Spinal cord (tissue), 10 donors: ENCODE results near the gene LSAMP. TPM values are rescaled to one million over a fixed set of nuclear protein-coding genes. Genes with fewer than 3 reads are reported as not detected.
"Not testable (repeated sequence)": the region's sequence is repeated elsewhere in the genome, so short reads cannot be mapped to it uniquely, and the experiment has no call there.

Source experiments
- DNase-seq, 6 donors: peaks; one replicate each; pipeline versions ENCODE4 v3.0.0 to v3.0.0-alpha.2; 2013 to 2015; ENCODE audit warnings: low spot score in 6 of 6, low read depth in 4 of 6
- H3K27ac ChIP-seq: one replicate; pipeline ENCODE4 v1.5.1; 2013; ENCODE audit warnings: low read depth, low read length, control low read depth
- H3K27me3 ChIP-seq: one replicate; pipeline ENCODE4 v1.6.1; 2013; ENCODE audit warnings: low read length; ENCODE audit not compliant: control insufficient read depth, insufficient read depth
- H3K36me3 ChIP-seq: one replicate; pipeline ENCODE4 v1.6.1; 2013; ENCODE audit warnings: low read length; ENCODE audit not compliant: control insufficient read depth, insufficient read depth
- H3K4me1 ChIP-seq: one replicate; pipeline ENCODE4 v1.6.1; 2013; ENCODE audit warnings: low read length; ENCODE audit not compliant: control insufficient read depth, insufficient read depth
- H3K4me3 ChIP-seq: one replicate; pipeline ENCODE4 v1.5.1; 2013; ENCODE audit warnings: low read depth, low read length, control low read depth
- H3K9me3 ChIP-seq: one replicate; pipeline ENCODE4 v1.6.1; 2013; ENCODE audit warnings: low read length; ENCODE audit not compliant: control insufficient read depth, insufficient read depth
- WGBS: methylation state at CpG from one replicate; pipeline ENCODE4 v1.1.5; 2013; ENCODE audit warnings: missing lambda C conversion rate; ENCODE audit not compliant: insufficient coverage; 5-methylcytosine and 5-hydroxymethylcytosine counted together
- polyA plus RNA-seq, 2 donors: library from polyadenylated mRNA; unstranded; fragments of 120-200 nt; gene quantifications; one replicate each; pipeline ENCODE4 v1.2.1, GENCODE V29; 2013; ENCODE audit not compliant: insufficient read length in 2 of 2
- total RNA-seq, 2 donors: library from RNA; depleted of rRNA in 1 of 2; stranded (reverse); fragments of 120-200 nt in 1 of 2; fragments of >200 nt in 1 of 2; gene quantifications; one replicate each; pipeline versions ENCODE4 v1.2.3 to v1.2.4, GENCODE V29; 2013 to 2014
- donor health status: healthy.

Gene LSAMP
- total and polyA plus RNA-seq, 4 donors: 69.4 to 174 (median 108) TPM

DNA sequence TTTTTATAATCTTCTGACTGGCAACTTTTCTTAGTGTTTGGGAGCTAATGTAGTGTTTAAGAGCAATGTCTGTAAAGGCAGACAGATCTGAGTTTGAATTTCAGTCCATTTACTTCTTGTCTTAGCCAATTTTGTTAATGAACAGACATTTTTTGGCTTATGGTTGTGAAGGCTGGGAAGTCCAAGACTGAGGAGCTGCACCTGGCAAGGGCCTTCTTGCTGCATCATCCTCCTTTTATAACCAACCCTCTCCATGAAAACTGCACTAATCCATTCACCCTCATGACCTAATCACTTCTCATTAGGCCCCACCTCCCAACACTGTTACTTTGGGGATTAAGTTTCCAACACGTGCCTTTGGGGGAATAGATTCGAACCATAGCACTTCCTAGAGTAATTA lies 657.5 kb downstream of the LSAMP start:
- H3K4me3 ChIP-seq: no peak overlapping the region
- DNase-seq: no peak
- H3K36me3 ChIP-seq: no peaks in the 10 kb centered on the region
- no peak overlapping the region for H3K27ac ChIP-seq
- no peaks in the 10 kb centered on the region for H3K9me3 ChIP-seq
- WGBS: no CpG with 5 or more reads among the region's 2 CpGs
- H3K4me1 ChIP-seq: no peaks in the 10 kb centered on the region
- no peaks in the 10 kb centered on the region for H3K27me3 ChIP-seq

- DNase-seq: no peak
- Histone ChIP-seq H3K9me3 (no peaks in the 10 kb centered on the region), H3K36me3 (no peaks in the 10 kb centered on the region), H3K4me3 (no peak overlapping the region), H3K27me3 (no peaks in the 10 kb centered on the region), H3K4me1 (no peaks in the 10 kb centered on the region), H3K27ac (peak overlapping the region; percentile 6)
- WGBS: 83% methylated on average over 2 of the region's 4 CpGs
These were observed 659.5 kb downstream of the LSAMP start for GRCh38 chr3:115785782-115786181.

GRCh38 chr3:115784739-115785536 lies 660.3 kb downstream of the LSAMP start:
- H3K4me3 ChIP-seq: peak overlapping the region; percentile 74
- WGBS: 7% methylated on average over 10 of the region's 11 CpGs
- peak overlapping the region; percentile 81 for H3K27ac ChIP-seq
- no peaks in the 10 kb centered on the region for H3K36me3 ChIP-seq
- no peaks in the 10 kb centered on the region for H3K4me1 ChIP-seq
- no peaks in the 10 kb centered on the region for H3K9me3 ChIP-seq
- H3K27me3 ChIP-seq: no peaks in the 10 kb centered on the region
- peak in 5 of 6 donors; percentile 30 to 90 (median 50) for DNase-seq

GRCh38 chr3:115783938-115784738 lies 661.1 kb downstream of the LSAMP start:
- Histone ChIP-seq H3K27me3 (no peaks in the 10 kb centered on the region), H3K36me3 (no peaks in the 10 kb centered on the region), H3K4me3 (peak overlapping the region; percentile 74), H3K4me1 (no peaks in the 10 kb centered on the region), H3K27ac (peak overlapping the region; percentile 89), H3K9me3 (no peaks in the 10 kb centered on the region)
- WGBS: 0% methylated on average over 78 of the region's 81 CpGs
- peak; percentile 73 to 98 (median 82) for DNase-seq

DNA sequence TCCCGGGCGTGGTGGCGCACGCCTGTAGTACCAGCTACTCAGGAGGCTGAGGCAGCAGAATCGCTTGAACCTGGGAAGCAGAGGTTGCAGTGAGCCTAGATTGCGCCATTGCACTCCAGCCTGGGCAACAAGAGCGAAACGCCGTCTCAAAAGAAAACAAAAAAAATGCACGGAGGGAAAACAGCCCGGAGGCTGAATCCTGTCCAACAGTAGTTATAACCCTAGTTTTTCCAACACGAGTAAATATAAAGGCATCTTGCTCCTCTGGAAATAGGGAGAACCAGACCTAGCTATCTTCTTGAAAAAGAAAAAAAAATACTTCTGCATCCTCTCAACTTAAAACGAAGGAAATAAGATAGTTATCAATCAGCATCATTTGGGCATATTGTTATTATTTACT lies 661.9 kb downstream of the LSAMP start:
- H3K27me3 ChIP-seq, H3K36me3 ChIP-seq, H3K4me1 ChIP-seq, H3K9me3 ChIP-seq, DNase-seq: not testable (repeated sequence)
- 71% methylated on average over 11 of the region's 13 CpGs for WGBS
- Histone ChIP-seq H3K27ac (peak overlapping the region; percentile 89), H3K4me3 (peak overlapping the region; percentile 74)

DNA sequence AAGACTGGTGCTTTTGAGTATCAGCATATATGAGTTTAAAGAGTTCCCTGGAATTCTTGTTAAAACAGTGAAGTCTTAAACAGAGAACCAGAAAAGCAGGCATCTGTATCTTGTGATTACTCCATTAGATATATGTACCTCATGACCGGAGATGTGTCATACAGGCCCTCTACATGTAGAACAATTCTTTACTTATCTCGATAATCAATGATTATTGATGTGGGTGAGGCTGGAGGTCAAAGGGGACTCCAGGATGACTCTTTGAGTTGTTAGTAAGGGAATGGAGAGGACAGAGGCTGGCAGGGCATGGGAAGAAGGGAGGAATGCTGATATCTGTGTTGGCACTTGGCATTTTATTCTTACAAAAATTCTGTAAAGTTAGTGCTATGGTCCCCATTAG lies 666.3 kb downstream of the LSAMP start:
- Histone ChIP-seq H3K4me3 (no peak overlapping the region), H3K27ac (no peak overlapping the region), H3K9me3 (no peaks in the 10 kb centered on the region), H3K27me3 (no peaks in the 10 kb centered on the region), H3K4me1 (no peaks in the 10 kb centered on the region), H3K36me3 (no peaks in the 10 kb centered on the region)
- DNase-seq: no peak
- WGBS: no CpG with 5 or more reads among the region's 2 CpGs

DNA sequence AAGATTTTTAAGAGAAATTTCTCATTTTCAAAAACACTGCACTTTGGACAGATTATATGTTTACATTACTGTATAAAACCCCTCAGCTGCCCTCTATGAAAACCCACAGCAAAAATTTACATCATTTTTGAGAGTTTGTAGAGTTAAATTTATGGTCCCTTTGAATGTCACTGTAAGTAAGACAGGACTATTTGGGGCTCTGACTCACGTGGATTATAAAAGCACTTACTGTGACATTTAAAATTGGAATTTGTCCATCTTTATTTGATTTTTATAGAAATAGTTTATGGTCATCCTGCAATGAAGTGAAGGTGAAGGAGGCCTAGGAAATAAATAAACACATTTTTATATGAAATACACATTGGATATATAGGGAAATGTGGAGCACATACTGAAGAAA lies 672.3 kb downstream of the LSAMP start:
- no CpG with 5 or more reads among the region's 1 CpG for WGBS
- H3K4me3 ChIP-seq: no peak overlapping the region
- no peaks in the 10 kb centered on the region for H3K36me3 ChIP-seq
- H3K4me1 ChIP-seq: no peaks in the 10 kb centered on the region
- no peaks in the 10 kb centered on the region for H3K9me3 ChIP-seq
- no peaks in the 10 kb centered on the region for H3K27me3 ChIP-seq
- no peak for DNase-seq
- H3K27ac ChIP-seq: no peak overlapping the region

- no peaks in the 10 kb centered on the region for H3K9me3 ChIP-seq
- H3K27ac ChIP-seq: no peak overlapping the region
- H3K27me3 ChIP-seq: no peaks in the 10 kb centered on the region
- WGBS: 100% methylated on average over 1 of the region's 3 CpGs
- H3K36me3 ChIP-seq: no peaks in the 10 kb centered on the region
- DNase-seq: no peak
- H3K4me1 ChIP-seq: no peaks in the 10 kb centered on the region
- no peak overlapping the region for H3K4me3 ChIP-seq
These were observed 676.6 kb downstream of the LSAMP start for GRCh38 chr3:115768661-115769060.

- no peak overlapping the region for H3K27ac ChIP-seq
- no peaks in the 10 kb centered on the region for H3K9me3 ChIP-seq
- H3K4me1 ChIP-seq: no peaks in the 10 kb centered on the region
- H3K4me3 ChIP-seq: no peak overlapping the region
- no CpG with 5 or more reads among the region's 6 CpGs for WGBS
- H3K36me3 ChIP-seq: no peaks in the 10 kb centered on the region
- peak in 2 of 6 donors; percentile 16 to 86 for DNase-seq
- H3K27me3 ChIP-seq: no peaks in the 10 kb centered on the region
These were observed 678.5 kb downstream of the LSAMP start for GRCh38 chr3:115766587-115767482.
